NCI-H82 (cell line): ENCODE results near the gene GTF3C5.

ENCODE experiments used
- DNase-seq: peaks from one replicate; lab custom pipeline; 2025; lab: John Stamatoyannopoulos, UW

The GTF3C5 gene

DNA sequence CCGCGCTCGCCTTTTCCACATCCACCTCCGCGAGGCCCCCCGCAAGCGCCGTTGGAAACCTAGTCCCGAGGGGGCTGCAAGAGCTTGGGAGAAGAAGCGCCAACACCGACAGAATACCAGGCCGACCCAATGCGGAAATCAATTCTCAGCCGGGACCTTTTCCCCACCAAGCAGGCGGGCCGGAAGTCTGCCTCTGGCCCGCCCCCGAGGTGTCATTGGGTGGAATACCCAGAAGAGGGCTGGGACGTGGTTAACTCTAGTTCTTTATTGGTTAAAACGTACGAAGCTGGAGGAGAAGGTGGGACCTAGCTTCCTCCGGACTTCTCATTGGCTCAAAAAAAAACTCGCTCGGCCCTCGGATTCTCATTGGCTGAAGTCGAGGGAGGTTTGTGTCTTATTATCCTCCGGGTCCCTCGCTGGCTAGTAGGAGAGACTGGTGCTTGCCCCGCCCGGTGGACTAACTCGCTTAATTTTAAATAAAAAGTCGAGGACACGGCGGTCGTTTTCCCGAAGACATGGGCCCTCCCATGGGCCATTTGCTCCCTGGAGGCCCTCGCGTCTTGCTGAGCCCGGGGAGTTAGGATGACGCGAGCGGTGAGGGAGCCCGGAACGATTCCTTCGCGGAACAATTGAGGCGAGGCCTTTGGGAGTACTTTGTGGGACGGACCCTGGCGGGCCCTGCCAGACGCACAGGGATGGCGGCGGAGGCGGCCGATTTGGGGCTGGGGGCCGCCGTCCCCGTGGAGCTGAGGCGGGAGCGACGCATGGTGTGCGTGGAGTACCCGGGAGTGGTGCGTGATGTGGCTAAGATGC is at the start of gene GTF3C5:
Gene GTF3C5, plus strand, starts transcription at position 681 of the 813 bp plus-strand sequence. Its CDS starts 15 bp downstream, at position 696.
- DNase-seq = peak; percentile 99

DNA sequence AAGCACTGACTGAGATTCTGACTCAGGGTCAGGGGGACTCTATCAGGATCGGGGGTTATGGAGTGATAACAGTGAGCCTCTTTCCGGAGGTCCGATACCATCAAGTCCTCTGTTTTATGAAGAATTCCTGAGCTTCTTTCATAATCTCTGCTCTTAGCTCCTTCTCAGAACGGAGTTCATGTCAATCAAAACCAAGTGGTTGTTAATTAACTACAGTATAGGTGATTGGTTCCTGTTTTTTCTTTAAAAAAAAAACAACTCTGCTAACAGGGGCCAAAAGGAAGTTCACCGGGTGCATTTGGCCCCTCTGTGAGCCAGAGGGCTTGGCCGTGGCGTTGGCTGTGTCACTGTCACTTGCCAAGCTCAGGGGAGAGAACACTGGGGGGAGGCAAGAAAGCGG is 48.3 kb upstream of the GTF3C5 start:
- no peak for DNase-seq

GRCh38 chr9:132983491-132984201 is 47.2 kb upstream of the GTF3C5 start:
- no peak for DNase-seq

GRCh38 chr9:132984202-132985070 is 46.4 kb upstream of the GTF3C5 start:
- DNase-seq = no peak

DNA sequence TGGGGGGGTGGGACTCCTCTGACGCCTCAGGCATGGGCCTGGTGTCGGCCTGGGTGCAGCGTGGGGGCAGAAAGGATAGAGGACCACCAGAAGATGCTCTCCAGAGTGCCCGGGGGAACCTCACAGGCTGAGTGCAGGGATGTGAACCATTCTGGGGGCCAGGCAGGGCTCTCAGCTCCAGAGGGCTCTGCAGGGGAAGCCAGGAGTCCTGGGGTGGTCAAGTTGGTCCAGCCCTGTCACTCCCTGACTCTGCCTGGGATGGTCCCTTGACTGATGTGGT is 45.8 kb upstream of the GTF3C5 start:
- DNase-seq = no peak

- DNase-seq = no peak
These were observed 45.3 kb upstream of the GTF3C5 start for GRCh38 chr9:132985489-132985888.

GRCh38 chr9:132986114-132986513 is 44.7 kb upstream of the GTF3C5 start:
- no peak for DNase-seq

DNA sequence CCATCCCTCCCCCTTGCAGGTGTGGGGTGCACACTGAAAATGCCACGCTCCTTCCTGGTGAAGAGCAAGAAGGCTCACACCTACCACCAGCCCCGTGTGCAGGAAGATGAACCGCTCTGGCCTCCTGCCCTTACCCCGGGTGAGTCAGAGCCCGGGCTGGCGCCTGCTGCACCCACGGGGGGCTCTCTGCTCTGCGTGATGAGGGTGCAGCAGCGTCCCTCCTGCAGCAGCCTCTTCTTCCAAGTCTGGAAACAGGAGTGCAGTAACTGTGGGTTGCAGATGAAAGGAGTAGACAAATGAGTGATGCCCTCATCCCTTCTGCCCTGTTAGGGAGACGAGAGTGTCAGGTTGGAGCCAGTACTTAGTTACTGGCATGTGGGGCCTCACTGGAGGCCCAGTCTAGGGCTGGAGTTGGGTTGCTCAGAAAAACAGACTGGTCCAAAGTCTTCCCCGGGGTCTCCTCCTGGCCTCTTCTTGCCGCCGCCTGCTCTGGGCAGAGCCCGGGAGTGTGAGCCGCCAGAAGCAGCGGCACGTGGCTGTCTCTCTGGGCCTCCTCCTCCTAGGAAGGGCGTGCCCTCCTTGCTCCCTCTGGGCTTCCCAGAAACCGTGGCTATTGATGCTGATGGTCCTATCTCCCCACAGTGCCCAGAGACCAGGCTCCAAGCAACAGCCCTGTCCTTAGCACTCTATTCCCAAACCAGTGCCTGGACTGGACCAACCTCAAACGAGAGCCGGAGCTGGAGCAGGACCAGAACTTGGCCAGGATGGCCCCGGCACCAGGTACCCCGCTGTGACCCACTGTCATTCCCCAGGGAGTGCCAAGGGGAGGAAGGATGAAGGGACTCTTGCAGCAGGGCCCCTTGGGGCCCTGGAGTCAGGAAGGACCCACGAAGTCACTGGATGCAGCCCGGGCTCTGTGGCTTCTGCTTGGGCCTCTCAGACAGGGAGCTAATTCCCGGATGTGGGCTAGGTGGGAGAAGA is 43.9 kb upstream of the GTF3C5 start:
- no peak for DNase-seq

DNA sequence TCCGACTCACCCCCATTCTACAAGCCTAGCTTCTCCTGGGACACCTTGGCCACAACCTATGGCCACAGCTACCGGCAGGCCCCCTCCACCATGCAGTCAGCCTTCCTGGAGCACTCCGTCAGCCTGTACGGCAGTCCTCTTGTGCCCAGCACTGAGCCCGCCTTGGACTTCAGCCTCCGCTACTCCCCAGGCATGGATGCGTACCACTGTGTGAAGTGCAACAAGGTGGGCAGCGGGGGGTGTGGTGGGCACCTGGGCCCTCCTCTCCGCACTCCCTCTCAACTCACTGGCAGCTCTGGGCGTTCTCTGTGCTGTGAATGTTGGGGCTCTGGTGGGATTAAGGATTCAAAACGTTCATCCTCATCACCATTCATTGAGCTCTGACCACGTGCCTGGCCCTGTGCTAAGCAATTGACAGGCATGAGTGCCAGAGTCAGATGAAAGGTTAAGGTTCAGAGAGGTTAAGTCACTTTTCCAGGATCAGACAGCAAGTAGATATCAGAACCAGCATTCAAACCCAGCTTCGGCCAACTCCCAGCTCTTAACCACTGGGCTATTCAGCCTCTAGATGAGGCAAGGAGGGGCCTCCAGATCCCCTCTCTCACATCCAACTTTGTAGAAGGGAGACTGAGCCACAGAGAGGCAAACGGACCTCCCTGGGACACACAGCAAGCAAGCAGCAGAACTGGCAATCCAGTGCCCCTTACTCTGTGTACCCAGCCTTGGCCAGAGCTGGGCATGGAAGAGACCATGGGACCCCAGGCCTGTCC is 42.4 kb upstream of the GTF3C5 start:
- DNase-seq = no peak

DNA sequence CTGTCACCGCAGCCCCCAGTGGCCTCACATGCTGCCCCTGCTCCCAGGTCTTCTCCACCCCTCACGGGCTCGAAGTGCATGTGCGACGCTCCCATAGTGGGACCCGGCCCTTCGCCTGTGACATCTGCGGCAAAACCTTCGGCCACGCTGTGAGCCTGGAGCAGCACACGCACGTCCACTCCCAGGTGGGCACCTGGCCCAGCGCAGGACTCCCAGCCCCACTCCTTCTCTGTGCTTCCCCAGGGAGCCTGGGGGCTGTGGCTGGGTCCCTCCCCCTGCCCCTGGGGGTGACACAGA is 41.8 kb upstream of the GTF3C5 start:
- DNase-seq = no peak

DNA sequence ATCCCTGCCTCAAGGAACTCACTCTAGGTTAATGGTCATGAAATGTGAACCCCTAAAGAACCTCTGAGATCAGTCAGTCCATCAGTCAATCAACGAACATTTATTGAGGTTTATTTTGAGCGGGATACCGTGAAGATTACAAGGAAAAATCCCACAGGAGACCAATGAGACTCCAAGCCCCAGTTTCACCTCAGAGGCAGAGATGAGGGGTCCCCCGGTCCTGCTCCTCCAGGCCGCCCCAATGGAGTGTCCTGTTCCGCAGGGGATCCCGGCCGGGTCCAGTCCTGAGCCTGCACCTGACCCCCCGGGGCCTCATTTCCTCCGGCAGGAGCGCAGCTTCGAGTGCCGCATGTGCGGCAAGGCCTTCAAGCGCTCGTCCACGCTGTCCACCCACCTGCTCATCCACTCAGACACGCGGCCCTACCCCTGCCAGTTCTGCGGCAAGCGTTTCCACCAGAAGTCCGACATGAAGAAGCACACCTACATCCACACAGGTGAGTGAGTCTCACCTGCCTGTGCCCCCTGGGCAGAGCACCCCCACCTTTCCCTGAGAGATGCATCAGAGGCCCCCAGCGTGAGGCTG is 41.3 kb upstream of the GTF3C5 start:
- DNase-seq = no peak

DNA sequence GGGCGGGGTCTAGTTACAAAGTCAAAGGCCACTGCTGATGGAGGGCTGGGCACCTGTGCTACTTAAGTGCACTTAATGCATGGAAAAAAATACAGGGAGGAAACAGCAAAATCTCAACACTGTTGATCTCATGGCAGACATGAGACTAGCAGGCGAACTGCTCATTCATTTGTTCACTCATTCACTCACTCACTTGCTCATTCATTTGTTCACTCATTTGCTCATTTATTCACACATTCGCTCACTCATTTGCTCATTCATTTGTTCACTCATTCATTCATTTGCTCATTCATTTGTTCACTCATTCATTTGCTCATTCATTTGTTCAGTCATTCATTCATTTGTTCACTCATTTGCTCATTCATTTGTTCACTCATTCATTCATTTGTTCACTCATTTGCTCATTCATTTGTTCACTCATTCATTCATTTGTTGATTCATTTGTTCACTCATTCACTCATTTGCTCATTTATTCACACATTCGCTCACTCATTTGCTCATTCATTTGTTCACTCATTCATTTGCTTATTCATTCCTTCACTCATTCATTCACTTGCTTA is 40.7 kb upstream of the GTF3C5 start:
- peak; percentile 20 for DNase-seq

GRCh38 chr9:132990781-132991180 is 40.0 kb upstream of the GTF3C5 start:
- DNase-seq = no peak

DNA sequence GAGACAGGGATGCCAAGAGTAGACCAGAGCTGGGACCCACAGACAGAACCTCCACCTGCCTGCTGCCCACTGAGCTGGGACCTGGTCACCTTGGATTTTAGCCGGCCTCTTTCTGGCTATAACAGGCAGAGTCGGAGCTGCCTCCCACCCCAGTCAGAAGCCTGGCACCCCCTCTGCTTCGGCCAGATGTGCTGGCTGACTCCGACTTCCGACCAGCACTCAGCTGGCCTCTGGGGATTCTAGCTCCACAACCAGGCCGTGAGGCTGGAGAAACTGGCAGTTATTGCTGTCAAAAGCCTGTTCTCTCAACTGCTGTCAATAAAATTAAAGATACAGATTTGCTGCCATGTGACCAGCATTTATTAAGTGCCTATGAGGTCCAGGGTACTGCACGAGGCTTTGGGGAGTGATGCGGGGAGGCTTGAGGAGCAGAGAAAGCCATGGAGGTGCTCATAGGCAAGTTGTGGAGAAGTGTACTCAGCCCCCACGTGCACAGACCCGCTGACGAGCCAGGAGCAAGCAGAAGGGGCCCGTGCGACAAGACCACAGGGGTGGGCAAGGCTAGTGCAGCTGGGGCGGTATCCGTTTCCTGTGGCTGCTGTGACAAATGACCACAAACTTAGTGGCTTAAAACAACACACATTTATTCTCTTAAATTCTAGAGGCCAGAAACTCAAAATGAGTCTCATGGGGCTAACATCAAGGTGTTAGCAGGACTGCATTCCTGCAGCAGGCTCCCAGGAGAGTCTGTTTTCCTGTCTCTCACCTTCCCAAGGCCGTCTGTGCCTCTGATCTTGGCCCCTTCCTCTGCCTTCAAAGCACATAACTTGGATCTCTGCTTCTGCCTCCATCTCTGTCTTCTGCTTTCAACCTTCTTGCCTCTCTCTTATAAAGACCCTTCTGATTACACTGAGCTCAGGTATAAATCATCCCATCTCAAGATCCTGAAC is 39.2 kb upstream of the GTF3C5 start:
- no peak for DNase-seq

DNA sequence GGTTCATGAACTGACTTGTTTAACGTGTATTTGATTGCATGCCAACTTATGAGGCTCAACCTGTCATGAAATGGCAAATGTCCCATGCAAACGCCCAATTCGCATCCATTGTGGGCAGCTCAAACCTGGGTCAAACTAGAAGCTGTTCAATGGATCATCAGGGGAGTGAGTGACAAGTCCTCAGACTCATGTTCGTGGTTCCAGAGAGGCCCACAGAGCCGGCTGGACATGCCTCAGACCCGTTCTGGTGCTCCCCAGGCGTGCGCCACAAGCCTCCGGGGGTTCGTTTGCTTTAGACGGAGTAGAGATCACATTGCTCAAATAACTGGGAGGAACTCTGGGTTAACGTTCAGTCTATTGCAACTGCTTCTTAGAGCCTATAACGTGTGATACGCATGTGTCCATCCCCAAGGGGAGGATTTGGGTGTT is 37.3 kb upstream of the GTF3C5 start:
- DNase-seq = no peak

DNA sequence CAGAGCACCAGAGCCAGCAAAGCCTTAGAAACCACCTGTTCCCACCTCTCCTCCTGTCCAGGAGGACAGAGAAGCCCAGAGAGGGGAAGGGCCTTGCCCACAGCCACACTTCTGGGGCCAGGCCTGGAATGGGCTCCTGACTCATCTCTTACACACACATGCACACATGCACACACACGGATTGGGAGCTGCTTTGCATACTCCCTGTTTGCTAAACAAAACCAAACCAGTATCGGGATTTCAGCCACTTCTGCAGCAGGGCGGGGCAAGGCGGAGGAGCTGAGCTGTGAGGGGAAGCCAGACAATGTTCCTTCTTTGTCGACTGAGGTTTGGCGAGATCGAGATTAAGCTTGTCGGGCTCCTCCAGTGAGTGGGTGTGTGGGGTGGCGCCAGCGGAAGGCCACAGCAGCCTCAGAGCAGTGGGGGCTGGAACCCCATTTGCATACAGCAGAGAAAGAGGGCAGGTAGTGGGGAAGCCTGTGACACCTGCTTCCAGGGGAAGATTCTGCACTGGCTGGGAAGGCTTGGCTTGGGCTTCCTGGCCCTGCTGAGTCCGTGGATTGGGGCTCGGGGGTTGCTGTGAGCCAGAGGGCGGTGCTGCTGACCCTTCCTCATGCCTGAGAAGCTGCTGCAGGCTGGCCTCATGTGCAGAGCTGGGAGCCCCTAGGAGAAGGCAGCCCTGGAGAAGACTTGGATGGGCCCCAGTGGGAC is 36.2 kb upstream of the GTF3C5 start:
- DNase-seq = no peak

DNA sequence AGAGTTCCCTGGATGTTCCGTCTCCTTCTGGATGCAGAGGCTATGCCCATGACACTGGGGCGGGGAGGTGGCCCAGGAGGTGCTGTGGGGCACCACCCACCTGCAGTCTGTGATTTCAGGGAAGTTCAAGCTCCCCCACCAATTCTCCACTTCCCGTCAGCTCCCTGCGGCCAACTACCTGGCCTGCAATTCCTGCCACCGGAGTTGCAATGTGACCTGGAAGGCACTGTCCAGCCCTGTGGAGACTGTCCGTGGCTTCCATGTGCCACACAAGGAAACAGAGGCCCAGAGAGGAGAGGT is 35.7 kb upstream of the GTF3C5 start:
- no peak for DNase-seq

- no peak for DNase-seq
These were observed 34.9 kb upstream of the GTF3C5 start for GRCh38 chr9:132995879-132996278.

GRCh38 chr9:132996526-132996925 is 34.3 kb upstream of the GTF3C5 start:
- no peak for DNase-seq
